Stimulated activated CD8-positive, alpha-beta memory T cell treated with anti-CD3 and anti-CD28 coated beads, Interleukin-7, amount 100 ng/mL, for 24 hours (primary cell): ENCODE measurements around the gene PTPRN2.
"Not testable (repeated sequence)": the region's sequence is repeated elsewhere in the genome, so short reads cannot be mapped to it uniquely, and the experiment has no call there.

ENCODE experiments used
- DNase-seq: peaks from one replicate; pipeline ENCODE4 v3.0.0-alpha.2; 2020; ENCODE audit warnings: low read depth

Gene PTPRN2

GRCh38 chr7:157860406-157860805, 727.2 kb downstream of the PTPRN2 start:
- no peak for DNase-seq

DNA sequence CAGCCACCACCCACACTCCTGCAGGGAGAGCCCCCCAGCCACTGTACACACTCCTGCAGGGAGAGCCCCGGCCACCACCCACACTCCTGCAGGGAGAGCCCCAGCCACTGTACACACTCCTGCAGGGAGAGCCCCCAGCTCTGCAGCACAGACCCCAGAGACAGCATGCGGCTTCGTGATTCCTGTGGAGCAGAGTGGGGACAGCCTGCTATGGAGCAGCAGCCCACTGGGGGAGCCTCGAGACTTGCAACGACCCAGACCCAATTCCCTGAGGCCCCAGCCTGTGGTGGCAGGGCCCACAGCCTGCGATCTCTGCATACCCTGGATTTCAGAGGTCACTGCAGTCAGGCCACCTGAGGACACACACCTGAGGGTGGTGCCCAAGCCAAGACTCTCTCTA, 727.7 kb downstream of the PTPRN2 start:
- DNase-seq: no peak

GRCh38 chr7:157857578-157858075, 730.0 kb downstream of the PTPRN2 start:
- DNase-seq: no peak

DNA sequence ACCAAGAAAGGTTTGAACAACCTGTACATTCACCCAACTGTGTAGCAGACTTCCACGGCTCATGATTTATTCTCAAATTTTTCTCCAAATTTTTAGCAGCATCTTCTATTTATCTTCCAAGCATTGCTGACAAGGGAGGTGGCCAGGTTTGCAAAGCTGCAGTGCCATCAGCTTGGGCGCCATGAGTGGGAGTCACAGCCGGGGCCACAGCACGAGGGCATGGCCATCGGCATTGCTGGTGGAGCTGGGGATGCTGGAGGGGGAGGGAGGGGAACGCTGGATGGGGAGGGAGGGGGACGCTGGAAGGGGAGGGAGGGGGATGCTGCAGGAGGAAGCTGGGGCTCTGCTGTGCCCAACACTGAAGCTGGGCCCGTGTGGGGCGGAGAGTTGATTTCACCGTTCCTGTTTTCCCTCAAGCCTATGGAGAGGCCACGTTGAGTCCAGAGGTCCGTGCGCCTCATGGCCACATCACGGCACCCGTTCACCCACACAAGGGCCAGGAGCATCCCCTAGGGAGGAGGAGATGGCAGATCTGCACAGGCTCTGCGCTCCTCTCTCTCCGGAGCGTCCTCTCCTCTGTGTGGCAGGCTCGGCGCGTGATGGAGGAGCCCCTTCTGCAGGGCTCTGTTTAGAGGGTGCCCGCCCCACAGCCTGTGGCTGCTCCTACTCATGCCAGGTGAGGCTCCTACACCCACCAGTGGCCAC, 730.6 kb downstream of the PTPRN2 start:
- DNase-seq: no peak

DNA sequence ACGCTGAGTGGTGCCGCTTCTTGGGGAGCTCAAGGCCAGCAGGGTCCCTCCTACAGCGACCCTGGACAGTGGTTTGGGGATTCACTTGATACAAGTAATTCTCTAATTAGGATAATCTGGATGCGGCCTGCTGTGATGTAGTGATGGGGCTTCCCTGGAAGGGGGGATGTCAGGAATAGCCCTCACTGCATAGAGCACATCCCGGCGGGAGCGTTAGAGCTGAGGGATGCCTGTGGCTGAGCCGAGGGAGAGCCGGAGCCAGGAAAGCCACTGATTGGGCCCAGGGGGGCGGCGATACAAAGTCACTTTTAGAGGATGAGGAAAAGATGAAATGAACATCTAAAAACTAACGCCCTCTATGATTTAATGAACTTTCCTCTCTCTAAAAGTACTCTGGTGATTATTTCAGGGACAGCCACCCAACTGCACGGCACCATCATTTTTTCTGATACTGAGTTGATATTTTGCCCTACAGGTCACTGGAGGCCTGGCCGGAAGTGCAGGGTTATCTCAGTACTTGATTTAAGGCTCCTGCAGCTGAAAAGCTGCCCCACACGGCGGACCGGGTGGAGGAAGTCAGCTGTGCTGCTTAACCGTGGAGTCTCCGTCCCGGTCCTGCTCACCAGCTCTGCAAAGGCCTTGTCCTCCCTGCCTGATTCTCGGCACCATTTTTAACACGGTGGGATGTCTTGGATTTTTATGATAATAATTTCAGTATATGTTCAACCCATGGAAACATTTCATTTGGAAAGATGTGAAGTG, 732.0 kb downstream of the PTPRN2 start:
- DNase-seq: no peak

DNA sequence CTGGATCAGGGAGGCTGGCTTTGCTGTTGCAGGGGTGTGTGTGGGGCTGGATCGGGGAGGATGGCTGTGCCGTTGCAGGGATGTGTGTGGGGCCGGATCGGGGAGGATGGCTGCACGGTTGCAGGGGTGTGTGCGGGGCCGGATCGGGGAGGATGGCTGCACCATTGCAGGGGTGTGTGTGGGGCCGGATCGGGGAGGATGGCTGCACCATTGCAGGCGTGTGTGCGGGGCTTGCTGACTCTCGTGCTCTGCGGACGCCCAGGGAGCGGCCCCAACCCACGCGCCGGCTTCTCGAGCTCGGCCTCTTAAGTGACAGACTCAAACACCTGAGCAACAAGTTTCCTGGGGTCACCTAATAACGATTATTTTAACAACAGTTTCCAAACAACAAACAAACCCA, 732.6 kb downstream of the PTPRN2 start:
- no peak for DNase-seq

GRCh38 chr7:157854066-157854891, 733.3 kb downstream of the PTPRN2 start:
- no peak for DNase-seq

DNA sequence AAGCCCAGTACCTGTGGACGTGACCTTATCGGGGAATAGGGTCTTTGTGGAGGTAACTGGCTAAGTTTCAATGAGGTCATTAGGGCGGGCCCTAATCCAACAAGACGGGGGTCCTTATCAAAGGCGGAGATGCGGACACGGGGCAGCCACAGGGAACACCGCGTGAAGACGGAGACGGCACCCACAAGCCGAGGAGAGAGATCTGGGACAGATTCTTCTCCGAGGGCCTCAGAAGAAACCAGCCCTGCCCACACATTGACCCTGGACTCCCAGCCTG, 733.9 kb downstream of the PTPRN2 start:
- no peak for DNase-seq

DNA sequence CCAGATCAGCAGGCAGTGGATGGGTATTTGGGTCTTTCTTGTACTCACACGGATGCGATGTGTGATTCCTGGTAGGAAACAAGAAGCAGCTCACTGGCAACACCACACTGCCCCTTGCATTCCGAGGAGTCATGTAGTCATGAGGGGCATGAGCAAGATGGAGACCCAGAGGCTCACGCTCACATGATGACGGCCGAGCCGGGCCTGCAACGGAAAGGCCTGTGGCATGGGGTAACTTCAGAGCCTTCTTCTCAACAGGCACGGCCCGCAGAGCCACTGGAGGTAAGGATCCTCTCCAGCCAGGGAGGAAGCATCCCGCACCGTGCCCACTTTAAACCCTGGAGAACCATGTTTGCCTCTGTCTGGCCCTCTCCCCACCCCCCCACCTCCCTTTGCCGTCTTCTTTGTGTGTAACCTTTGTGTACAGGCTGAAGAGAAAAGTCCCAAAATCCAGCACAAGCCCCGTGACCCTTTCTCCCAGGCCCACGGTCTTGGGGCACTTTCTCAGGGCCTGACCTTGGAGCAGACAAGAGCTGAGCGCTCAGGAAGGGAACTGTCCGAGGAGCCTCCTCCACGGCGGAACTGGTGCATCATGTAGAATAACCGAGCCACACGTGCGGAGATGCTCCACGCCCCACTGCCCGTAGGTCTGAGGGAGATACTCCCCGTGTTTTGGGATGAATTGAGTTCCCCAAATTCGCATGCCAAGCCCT, 734.4 kb downstream of the PTPRN2 start:
- no peak for DNase-seq

DNA sequence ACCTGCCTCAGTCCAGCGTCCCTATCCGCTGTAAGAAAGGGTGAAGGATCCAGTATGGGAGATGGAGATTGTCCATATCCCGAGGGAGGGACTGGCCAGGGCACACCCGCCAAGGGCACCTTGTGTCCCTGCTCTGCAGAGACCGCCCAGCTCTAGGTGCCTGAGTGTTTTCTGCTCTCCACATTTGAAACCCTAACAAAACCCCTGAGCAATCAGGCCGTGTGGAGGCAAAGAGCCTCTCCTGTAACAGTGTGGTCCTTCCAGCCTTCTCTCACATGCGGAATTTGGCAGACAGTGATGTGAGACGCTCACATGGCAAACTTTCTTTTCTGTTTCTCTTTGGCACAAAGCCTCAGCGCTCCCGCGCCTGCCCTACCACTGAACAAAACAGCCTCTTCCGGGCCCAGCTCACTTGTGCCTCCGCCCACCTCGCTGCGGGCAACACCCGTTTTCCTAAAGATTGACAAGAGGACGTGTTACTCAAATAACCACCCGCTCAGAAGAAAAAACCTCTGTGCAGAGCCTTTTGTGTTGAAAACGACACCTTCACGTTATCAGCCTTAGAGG, 736.0 kb downstream of the PTPRN2 start:
- peak; percentile 54 for DNase-seq

- DNase-seq: no peak
Measured at GRCh38 chr7:157850481-157851444, 736.9 kb downstream of the PTPRN2 start.

DNA sequence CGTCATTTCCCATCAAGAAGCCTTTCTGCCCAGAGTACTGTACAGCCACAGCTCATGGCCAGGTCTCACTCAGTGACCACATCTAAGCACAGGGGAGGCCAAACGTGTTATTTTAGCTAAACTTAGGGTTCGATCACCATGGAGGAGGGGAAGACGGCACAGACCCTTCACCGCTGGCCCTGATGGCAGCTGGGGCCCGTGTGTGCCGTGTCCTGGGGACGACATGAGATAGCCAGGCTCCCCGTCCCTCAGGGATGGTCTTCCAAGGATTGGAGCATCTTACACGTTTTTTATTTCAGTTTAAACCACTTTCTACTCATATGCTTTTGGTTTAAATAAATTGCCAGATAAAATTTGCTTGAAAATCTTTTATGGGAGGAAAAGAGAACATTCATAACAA, 737.9 kb downstream of the PTPRN2 start:
- no peak for DNase-seq

DNA sequence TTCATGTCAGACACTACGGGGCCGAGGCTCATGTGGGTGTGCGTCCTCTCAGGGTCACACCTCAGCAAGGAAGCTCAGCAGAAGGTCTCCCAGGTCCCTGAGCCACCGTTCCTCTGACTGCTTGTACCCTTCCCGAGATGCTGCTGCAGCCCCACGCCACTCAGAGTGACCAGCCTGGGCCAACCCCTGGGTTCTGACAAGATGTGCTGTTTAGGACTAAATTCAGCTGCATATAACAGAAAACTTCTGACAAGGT, 738.4 kb downstream of the PTPRN2 start:
- no peak for DNase-seq

DNA sequence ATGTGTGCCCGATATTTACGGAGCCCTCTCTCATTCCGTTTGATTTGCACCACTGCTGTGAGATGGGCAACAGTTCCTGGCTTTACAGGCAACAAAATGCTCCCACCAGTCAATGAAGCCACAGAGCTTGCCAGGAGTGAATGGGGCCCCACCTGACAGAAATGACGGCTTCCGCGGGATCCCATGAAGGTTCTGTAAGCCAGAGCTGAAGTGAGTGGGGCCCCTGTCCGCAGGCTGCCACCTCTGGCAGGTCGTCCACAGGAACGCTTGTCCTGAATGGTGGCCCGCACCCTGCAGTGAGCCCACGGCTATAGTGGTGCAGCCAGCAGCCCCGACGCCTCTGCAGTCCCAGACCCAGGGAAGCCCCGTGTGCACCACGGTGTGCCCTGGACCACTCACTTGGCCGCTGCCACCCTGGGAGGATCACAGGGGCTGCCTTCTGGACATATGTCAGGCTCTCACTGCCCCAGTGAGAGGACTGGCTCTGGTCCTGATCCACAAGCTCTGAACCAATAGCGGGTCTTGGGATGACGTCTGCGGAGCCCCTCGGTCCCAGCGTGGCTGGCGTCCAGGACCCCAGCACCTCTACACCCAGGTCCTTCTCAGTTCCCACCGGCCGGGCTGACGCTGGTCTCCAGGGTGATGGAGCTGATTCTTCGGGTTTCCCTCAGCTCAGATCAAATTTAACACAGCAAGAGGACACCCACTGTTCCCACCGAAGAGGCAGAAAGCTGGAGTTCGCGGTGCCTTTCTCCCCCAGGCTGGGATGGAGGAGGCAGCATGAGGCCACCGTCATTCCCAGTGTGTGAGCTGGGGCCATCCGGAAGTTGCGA, 738.9 kb downstream of the PTPRN2 start:
- no peak for DNase-seq

DNA sequence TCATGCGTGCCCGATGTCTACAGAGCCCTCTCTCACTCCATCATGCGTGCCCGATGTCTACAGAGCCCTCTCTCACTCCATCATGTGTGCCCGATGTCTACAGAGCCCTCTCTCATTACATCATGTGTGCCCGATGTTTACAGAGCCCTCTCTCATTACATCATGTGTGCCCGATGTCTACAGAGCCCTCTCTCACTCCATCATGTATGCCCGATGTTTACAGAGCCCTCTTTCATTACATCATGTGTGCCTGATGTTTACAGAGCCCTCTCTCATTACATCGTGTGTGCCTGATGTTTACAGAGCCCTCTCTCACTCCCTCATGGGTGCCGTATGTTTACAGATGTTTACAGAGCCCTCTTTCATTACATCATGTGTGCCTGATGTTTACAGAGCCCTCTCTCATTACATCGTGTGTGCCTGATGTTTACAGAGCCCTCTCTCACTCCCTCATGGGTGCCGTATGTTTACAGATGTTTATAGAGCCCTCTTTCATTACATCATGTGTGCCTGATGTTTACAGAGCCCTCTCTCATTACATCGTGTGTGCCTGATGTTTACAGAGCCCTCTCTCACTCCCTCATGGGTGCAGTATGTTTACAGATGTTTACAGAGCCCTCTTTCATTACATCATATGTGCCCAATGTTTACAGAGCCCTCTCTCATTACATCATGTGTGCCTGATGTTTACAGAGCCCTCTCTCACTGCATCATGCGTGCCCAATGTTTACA, 739.7 kb downstream of the PTPRN2 start:
- not testable (repeated sequence) for DNase-seq

DNA sequence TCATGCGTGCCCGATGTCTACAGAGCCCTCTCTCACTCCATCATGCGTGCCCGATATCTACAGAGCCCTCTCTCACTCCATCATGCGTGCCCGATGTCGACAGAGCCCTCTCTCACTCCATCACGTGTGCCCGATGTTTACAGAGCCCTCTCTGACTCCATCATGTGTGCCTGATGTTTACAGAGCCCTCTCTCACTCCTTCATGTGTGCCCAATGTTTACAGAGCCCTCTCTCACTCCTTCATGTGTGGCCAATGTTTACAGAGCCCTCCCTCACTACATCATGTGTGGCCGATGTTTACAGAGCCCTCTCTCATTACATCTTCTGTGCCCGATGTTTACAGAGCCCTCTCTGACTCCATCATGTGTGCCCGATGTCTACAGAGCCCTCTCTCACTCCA, 740.9 kb downstream of the PTPRN2 start:
- DNase-seq: not testable (repeated sequence)

DNA sequence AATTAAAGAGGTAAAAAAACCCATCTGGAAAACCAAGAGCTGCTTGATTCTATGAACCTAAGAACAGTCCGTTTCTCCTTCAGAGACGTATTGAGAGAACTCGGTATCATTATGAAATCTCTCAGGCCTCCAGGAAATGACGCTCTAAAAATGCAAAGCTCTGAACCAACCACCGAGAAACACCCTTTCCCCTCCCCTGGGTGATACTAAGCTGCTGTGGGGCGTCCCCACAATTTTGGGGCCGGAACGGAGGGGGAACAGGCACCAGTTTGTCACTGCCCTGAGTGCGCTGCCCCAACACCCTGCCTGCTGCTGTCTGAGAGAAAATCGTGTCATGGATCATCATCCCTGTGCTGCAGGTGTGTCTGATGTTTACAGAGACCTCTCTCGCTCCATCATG, 741.4 kb downstream of the PTPRN2 start:
- no peak for DNase-seq

GRCh38 chr7:157845203-157845835, 742.3 kb downstream of the PTPRN2 start:
- DNase-seq: no peak

GRCh38 chr7:157844611-157845010, 743.0 kb downstream of the PTPRN2 start:
- DNase-seq: no peak
